K562 (cell line): ENCODE results near the gene CERS6. TPM values are rescaled to one million over a fixed set of nuclear protein-coding genes. Genes with fewer than 3 reads are reported as not detected.

ENCODE experiments used
- ATAC-seq: fragments of 200-7000 bp; cut with Tn5 transposase; 3 replicates; pipeline ENCODE4 v1.9.1; 2020; ENCODE audit warnings: moderate library complexity
- BruUV-seq: library from RNA; stranded (reverse); fragments of 400-500 nt; replicated peaks from 2 replicates; lab custom pipeline; 2021; lab: Mats Ljungman, UMichigan
- CTCF ChIA-PET: fragments of 300-600 bp; formaldehyde crosslinking; extraction: SDS; loops from one replicate; lab custom pipeline; 2021; ENCODE audit warnings: low intra/inter-chr PET ratio; lab: Yijun Ruan, JAX
- POLR2A ChIA-PET: fragments of 300-600, 350-650 bp; sonication (Branson Sonifier 250); formaldehyde crosslinking; extraction: SDS; loops from one replicate; lab custom pipeline; 2021; ENCODE audit warnings: antibody characterized with exemption, inconsistent platforms; lab: Yijun Ruan, JAX
- DNase-seq, 4 experiments: peaks; one replicate each; pipeline versions ENCODE4 v3.0.0 to v3.0.0-alpha.2; 2011 to 2018; ENCODE audit warnings: low spot score in 3 of 4, mixed read lengths in 3 of 4; ENCODE audit errors: extremely low read depth in 1 of 4
- FAIRE-seq: peaks from 2 replicates; lab custom pipeline; 2011; peaks lifted over from hg19 to GRCh38; lab: Jason Lieb, UNC
- H2AFZ ChIP-seq: 2 replicates; pipeline ENCODE4 v1.6.0; 2011; ENCODE audit warnings: low read depth, low read length, control low read depth, inconsistent platforms
- H3K27ac ChIP-seq: fragments of 200-600 bp; 3 replicates; pipeline ENCODE4 v1.8.0; 2011; ENCODE audit warnings: low read depth, mild to moderate bottlenecking, control low read depth, inconsistent platforms, low read length, moderate library complexity, mixed read lengths; ENCODE audit errors: extremely low read depth
- H3K27me3 ChIP-seq, 2 experiments: fragments of 300-600 bp in 1 of 2; 2 replicates in 1 of 2; 3 replicates in 1 of 2; pipeline versions ENCODE4 v1.6.0 to v1.8.0; 2011; ENCODE audit warnings: inconsistent platforms in 2 of 2, low read length in 2 of 2, mild to moderate bottlenecking in 1 of 2, mixed read lengths in 1 of 2, moderate library complexity in 1 of 2; ENCODE audit not compliant: control insufficient read depth in 2 of 2, insufficient read depth in 2 of 2
- H3K36me3 ChIP-seq: fragments of 300-600 bp; 3 replicates; pipeline ENCODE4 v1.8.0; 2011; ENCODE audit warnings: mild to moderate bottlenecking, low read length, inconsistent platforms; ENCODE audit not compliant: control insufficient read depth, insufficient read depth
- H3K4me1 ChIP-seq, 2 experiments: fragments of 200-600 bp in 1 of 2; replicated peaks in 1 of 2; 2 replicates in 1 of 2; 3 replicates in 1 of 2; pipeline versions ENCODE4 v1.5.1 to v1.8.0; 2011; ENCODE audit warnings: inconsistent platforms in 2 of 2, low read length in 2 of 2, mild to moderate bottlenecking in 1 of 2, mixed read lengths in 1 of 2, moderate library complexity in 1 of 2; ENCODE audit not compliant: control insufficient read depth in 2 of 2, insufficient read depth in 2 of 2
- H3K4me2 ChIP-seq: 2 replicates; pipeline ENCODE4 v1.6.1; 2011; ENCODE audit warnings: low read length, control low read depth, inconsistent platforms, mixed read lengths; ENCODE audit not compliant: insufficient read depth
- H3K4me3 ChIP-seq: fragments of 200-600 bp; sonication (generic), shearing (Covaris generic); 2 replicates; pipeline ENCODE4 v1.5.1; 2016; ENCODE audit warnings: control low read depth, inconsistent platforms
- H3K79me2 ChIP-seq: fragments of 200-600 bp; 3 replicates; pipeline ENCODE4 v1.8.0; 2011; ENCODE audit warnings: low read length, inconsistent platforms; ENCODE audit not compliant: control insufficient read depth, insufficient read depth
- H3K9ac ChIP-seq, 2 experiments: 2 replicates each; pipeline versions ENCODE4 v1.6.0 to v1.6.1; 2011; ENCODE audit warnings: low read depth in 2 of 2, low read length in 2 of 2, control low read depth in 1 of 2, inconsistent platforms in 1 of 2, mild to moderate bottlenecking in 1 of 2, mixed read lengths in 1 of 2; ENCODE audit not compliant: insufficient read depth in 1 of 2
- H3K9me1 ChIP-seq: one replicate; pipeline ENCODE4 v1.6.0; 2011; ENCODE audit warnings: inconsistent platforms, mild to moderate bottlenecking, low read length, moderate library complexity; ENCODE audit not compliant: control insufficient read depth, insufficient read depth
- H3K9me3 ChIP-seq: replicated peaks from 2 replicates; pipeline ENCODE4 v1.5.1; 2011; ENCODE audit warnings: low read depth, low read length, inconsistent platforms; ENCODE audit not compliant: control insufficient read depth, insufficient read depth
- H4K20me1 ChIP-seq: replicated peaks from 2 replicates; pipeline ENCODE4 v1.6.1; 2011; ENCODE audit warnings: low read length, inconsistent platforms, mixed read lengths; ENCODE audit not compliant: control insufficient read depth, insufficient read depth
- BRD4 ChIP-seq: fragments of 200-600 bp; sonication (generic); IDR thresholded peaks from 2 replicates; pipeline ENCODE4 v1.6.1; 2017; ENCODE audit warnings: inconsistent platforms
- CC2D1A ChIP-seq: fragments of 450-650 bp; IDR thresholded peaks from 2 replicates; pipeline ENCODE4 v1.6.1; 2017; ENCODE audit warnings: mild to moderate bottlenecking
- CEBPG ChIP-seq, 3 experiments: fragments of 200-800 bp in 1 of 3; sonication (Bioruptor generic) in 1 of 3; sonication (generic) in 1 of 3; formaldehyde crosslinking in 1 of 3; IDR thresholded peaks in 2 of 3; conservative IDR thresholded peaks in 1 of 3; 2 replicates each; pipeline versions ENCODE4 v1.6.1 to v1.8.0; 2016 to 2022; ENCODE audit warnings: missing compliant biosample characterization in 2 of 3, missing genetic modification characterization in 2 of 3, mild to moderate bottlenecking in 1 of 3, missing genetic modification reagents in 1 of 3
- LEF1 ChIP-seq: fragments of 450-650 bp; IDR thresholded peaks from 2 replicates; pipeline ENCODE4 v1.6.1; 2016; ENCODE audit warnings: mild to moderate bottlenecking
- SRSF3 ChIP-seq: fragments of 200-400 bp; formaldehyde crosslinking; IDR thresholded peaks from 2 replicates; pipeline ENCODE4 v1.6.1; 2016; ENCODE audit warnings: mild to moderate bottlenecking, low read length, moderate library complexity; ENCODE audit not compliant: insufficient read depth
- ZNF263 ChIP-seq: sonication (generic); formaldehyde crosslinking; IDR thresholded peaks from 2 replicates; pipeline ENCODE4 v1.8.0; 2022; ENCODE audit warnings: mild to moderate bottlenecking, missing genetic modification reagents, borderline replicate concordance
- WGBS: fragments of 100-300 bp; shearing (Covaris generic); methylation state at CpG from one replicate; pipeline ENCODE4 v1.1.6; 2016; ENCODE audit warnings: low coverage, mixed read lengths; ENCODE audit not compliant: insufficient coverage; ENCODE audit errors: missing lambda C conversion rate; 5-methylcytosine and 5-hydroxymethylcytosine counted together
- in situ Hi-C: fragments of 300-500 bp; cut with MboI; formaldehyde crosslinking; loops from 4 replicates; pipeline ENCODE4 v1.15.0; 2018; ENCODE audit warnings: inconsistent platforms, mixed read lengths
- intact Hi-C: fragments of 100-400 bp; cut with micrococcal nuclease; formaldehyde crosslinking; loops from 2 replicates; pipeline ENCODE4 v1.14.2; 2022
- polyA plus RNA-seq, 8 experiments: library from polyadenylated mRNA; depleted of rRNA in 4 of 8; stranded (reverse) in 5 of 8; unstranded in 3 of 8; fragments of >200 nt; fragmentation: Nextera tagmentation in 2 of 8; fragmentation: Illumina TruSeq in 1 of 8; extraction: Ambion mirVana in 2 of 8; extraction: Trizol in 1 of 8; gene quantifications; 2 replicates each; pipeline versions ENCODE4 v1.2.1 to v1.2.3, GENCODE V29; 2011 to 2014; ENCODE audit warnings: inconsistent platforms in 1 of 8, missing spikeins in 1 of 8
- total RNA-seq, 7 experiments: library from RNA; depleted of rRNA in 6 of 7; stranded (reverse); fragments of >200 nt in 6 of 7; fragmentation: Illumina TruSeq in 2 of 7; extraction: Trizol in 2 of 7; gene quantifications; 2 replicates each; pipeline versions ENCODE4 v1.2.1 to v1.2.3, GENCODE V29; 2011 to 2021; ENCODE audit warnings: low replicate concordance in 1 of 7

The CERS6 gene
- total and polyA plus RNA-seq, 9 of the 15 experiments (the other 6 are each of a cell fraction or from before 2014, with no cell fraction given), result 1.6 to 13.6 (median 11.4) TPM

- ChIA-PET POLR2A (interaction anchor here (0.6 to 0.7 kb wide), 4 partner anchors 8 to 541 kb away, joined by 3 to 5 read pairs (median 3); no protein-coding TSS in a partner anchor), CTCF (no interaction called here)
- no peak for TF ChIP-seq CC2D1A
- no peak for TF ChIP-seq CEBPG (CRISPR knock-in tag; IDR thresholded peaks at IDR 0.05)
- TF ChIP-seq CEBPG (tag; conservative IDR thresholded peaks at IDR 0.05 in 1 of 2, IDR thresholded peaks at IDR 0.05 in 1 of 2), result 0 out of 4 replicates have a peak, but pooled peaks of 1 of the 2 experiments have one; percentile 22
- TF ChIP-seq BRD4, result no peak
- TF ChIP-seq LEF1, result no peak
- no peak for TF ChIP-seq SRSF3
- no peak for TF ChIP-seq ZNF263
- no peaks in the 10 kb centered on the region for H3K9me3 ChIP-seq
- H4K20me1 ChIP-seq, result no peaks in the 10 kb centered on the region
- H3K9ac ChIP-seq, result no peak overlapping the region
- no peaks in the 10 kb centered on the region for H3K27me3 ChIP-seq
- ATAC-seq (no peak), FAIRE-seq (no peak), DNase-seq (no peak)
- no peak overlapping the region for H3K4me2 ChIP-seq
- BruUV-seq, result no TSS peak
- H3K79me2 ChIP-seq, result no peaks in the 10 kb centered on the region
- no peaks in the 10 kb centered on the region for H3K36me3 ChIP-seq
- in situ Hi-C loops (no loop called here), intact Hi-C loops (no loop called here)
- H3K9me1 ChIP-seq, result no peaks in the 10 kb centered on the region
- no peak overlapping the region for H3K27ac ChIP-seq
- H3K4me3 ChIP-seq, result no peak overlapping the region
- no peak overlapping the region for H2AFZ ChIP-seq
- WGBS, result 50% methylated on average over 4 of the region's 4 CpGs
- no peaks in the 10 kb centered on the region for H3K4me1 ChIP-seq
Observed at GRCh38 chr2:168603439-168603961, 147.4 kb downstream of the CERS6 start.
